HEK293 (cell line): ENCODE results near the gene KIFAP3.

ENCODE experiments used
- CTCF ChIA-PET: fragments of 350-600 bp; formaldehyde crosslinking; extraction: SDS; loops from one replicate; lab custom pipeline; 2021; ENCODE audit warnings: antibody characterized with exemption; lab: Yijun Ruan, JAX
- POLR2A ChIA-PET: fragments of 300-600 bp; formaldehyde crosslinking; extraction: SDS; loops from one replicate; lab custom pipeline; 2020; ENCODE audit warnings: antibody characterized with exemption, inconsistent platforms; lab: Yijun Ruan, JAX
- H3K27ac ChIP-seq: fragments of 200-500 bp; sonication (Bioruptor generic); 2 replicates; pipeline ENCODE4 v1.5.1; 2014; ENCODE audit warnings: low read depth, low read length, control low read depth, inconsistent platforms; ENCODE audit errors: extremely low read depth
- H3K36me3 ChIP-seq, 2 experiments: fragments of 200-500 bp in 1 of 2; sonication (Bioruptor generic) in 1 of 2; 1 replicate in 1 of 2; 2 replicates in 1 of 2; pipeline ENCODE4 v1.5.1; 2014 to 2017; ENCODE audit warnings: inconsistent platforms in 2 of 2, low read length in 2 of 2; ENCODE audit not compliant: control insufficient read depth in 2 of 2, insufficient read depth in 1 of 2
- H3K4me1 ChIP-seq: fragments of 200-500 bp; sonication (Bioruptor generic); 2 replicates; pipeline ENCODE4 v1.5.1; 2014; ENCODE audit warnings: mild to moderate bottlenecking, low read length, inconsistent platforms; ENCODE audit not compliant: control insufficient read depth, insufficient read depth
- H3K4me3 ChIP-seq: 2 replicates; pipeline ENCODE4 v1.5.1; 2011; ENCODE audit warnings: low read depth, mild to moderate bottlenecking, control low read depth, low read length, moderate library complexity
- H3K9me3 ChIP-seq: fragments of 200-500 bp; sonication (Bioruptor generic); 2 replicates; pipeline ENCODE4 v1.5.1; 2014; ENCODE audit warnings: low read depth, low read length, inconsistent platforms; ENCODE audit not compliant: control insufficient read depth, insufficient read depth
- BCL11A ChIP-seq: fragments of 450-650 bp; formaldehyde crosslinking; IDR thresholded peaks from 2 replicates; pipeline ENCODE4 v1.5.1; 2016; ENCODE audit warnings: low read depth, missing biosample characterization, missing genetic modification characterization
- BCL6B ChIP-seq: fragments of 450-650 bp; formaldehyde crosslinking; IDR thresholded peaks from 2 replicates; pipeline ENCODE4 v1.5.1; 2017; ENCODE audit warnings: missing biosample characterization, missing genetic modification characterization
- GFI1B ChIP-seq: fragments of 450-650 bp; formaldehyde crosslinking; IDR thresholded peaks from 2 replicates; pipeline ENCODE4 v1.5.1; 2016; ENCODE audit warnings: missing biosample characterization, missing genetic modification characterization
- KLF9 ChIP-seq: fragments of 450-650 bp; formaldehyde crosslinking; IDR thresholded peaks from 2 replicates; pipeline ENCODE4 v1.5.1; 2016; ENCODE audit warnings: missing biosample characterization, missing genetic modification characterization, low read depth
- SP3 ChIP-seq: fragments of 450-650 bp; formaldehyde crosslinking; IDR thresholded peaks from 2 replicates; pipeline ENCODE4 v1.5.1; 2016; ENCODE audit warnings: missing biosample characterization, missing genetic modification characterization
- ZBTB17 ChIP-seq: fragments of 450-650 bp; formaldehyde crosslinking; IDR thresholded peaks from 2 replicates; pipeline ENCODE4 v1.5.1; 2016; ENCODE audit warnings: missing biosample characterization, missing genetic modification characterization
- ZBTB7A ChIP-seq: fragments of 450-650 bp; formaldehyde crosslinking; IDR thresholded peaks from 2 replicates; pipeline ENCODE4 v1.5.1; 2016; ENCODE audit warnings: low read depth, missing biosample characterization, missing genetic modification characterization
- ZNF239 ChIP-seq: fragments of 450-650 bp; formaldehyde crosslinking; IDR thresholded peaks from 2 replicates; pipeline ENCODE4 v1.5.1; 2016; ENCODE audit warnings: missing biosample characterization, missing genetic modification characterization
- ZNF449 ChIP-seq: fragments of 450-650 bp; formaldehyde crosslinking; IDR thresholded peaks from 2 replicates; pipeline ENCODE4 v1.5.1; 2017; ENCODE audit warnings: missing biosample characterization, mild to moderate bottlenecking, missing genetic modification characterization, moderate library complexity
- ZNF510 ChIP-seq: fragments of 450-650 bp; formaldehyde crosslinking; IDR thresholded peaks from 2 replicates; pipeline ENCODE4 v1.5.1; 2018; ENCODE audit warnings: mild to moderate bottlenecking, missing genetic modification characterization, missing biosample characterization; ENCODE audit not compliant: insufficient replicate concordance
- ZNF548 ChIP-seq: fragments of 450-650 bp; formaldehyde crosslinking; IDR thresholded peaks from 2 replicates; pipeline ENCODE4 v1.5.1; 2016; ENCODE audit warnings: missing biosample characterization, missing genetic modification characterization
- ZNF555 ChIP-seq: fragments of 450-650 bp; formaldehyde crosslinking; conservative IDR thresholded peaks from 2 replicates; pipeline ENCODE4 v1.5.1; 2017; ENCODE audit warnings: missing biosample characterization, mild to moderate bottlenecking, missing genetic modification characterization, inconsistent platforms
- ZNF561 ChIP-seq: fragments of 450-650 bp; IDR thresholded peaks from 2 replicates; pipeline ENCODE4 v1.5.1; 2018; ENCODE audit warnings: missing biosample characterization, missing genetic modification characterization, borderline replicate concordance
- ZNF600 ChIP-seq: fragments of 450-650 bp; formaldehyde crosslinking; IDR thresholded peaks from 2 replicates; pipeline ENCODE4 v1.5.1; 2016; ENCODE audit warnings: missing biosample characterization, missing genetic modification characterization
- ZNF670 ChIP-seq: fragments of 450-650 bp; formaldehyde crosslinking; IDR thresholded peaks from 2 replicates; pipeline ENCODE4 v1.5.1; 2016; ENCODE audit warnings: missing biosample characterization, missing genetic modification characterization, low read depth
- ZNF701 ChIP-seq: fragments of 450-650 bp; formaldehyde crosslinking; IDR thresholded peaks from 2 replicates; pipeline ENCODE4 v1.5.1; 2016; ENCODE audit warnings: missing biosample characterization, missing genetic modification characterization
- ZNF777 ChIP-seq: fragments of 450-650 bp; formaldehyde crosslinking; IDR thresholded peaks from 2 replicates; pipeline ENCODE4 v1.5.1; 2017; ENCODE audit warnings: missing biosample characterization, missing genetic modification characterization, borderline replicate concordance
- ZSCAN16 ChIP-seq: fragments of 450-650 bp; formaldehyde crosslinking; IDR thresholded peaks from 2 replicates; pipeline ENCODE4 v1.5.1; 2016; ENCODE audit warnings: missing biosample characterization, missing genetic modification characterization
- TF ChIP-seq, protein P1 (sequence below): fragments of 450-650 bp; formaldehyde crosslinking; IDR thresholded peaks from 2 replicates; pipeline ENCODE4 v1.5.1; 2016; ENCODE audit warnings: missing biosample characterization, missing genetic modification characterization
- TF ChIP-seq, protein P2 (sequence below): fragments of 450-650 bp; formaldehyde crosslinking; IDR thresholded peaks from 2 replicates; pipeline ENCODE4 v1.5.1; 2016; ENCODE audit warnings: missing biosample characterization, missing genetic modification characterization

The KIFAP3 gene

GRCh38 chr1:169959686-169960085, 114.8 kb downstream of the KIFAP3 start:
- POLR2A ChIA-PET = no interaction called here
- H3K4me1 ChIP-seq = no peaks in the 10 kb centered on the region
- CTCF ChIA-PET = no interaction called here
- H3K9me3 ChIP-seq = no peaks in the 10 kb centered on the region
- no peaks in the 10 kb centered on the region for H3K36me3 ChIP-seq
- no peak for TF ChIP-seq ZBTB7A (tag by site-specific recombination)
- TF ChIP-seq ZSCAN16 (tag by site-specific recombination) = no peak
- TF ChIP-seq ZNF670 (tag by site-specific recombination) = no peak
- TF ChIP-seq ZBTB17 (tag by site-specific recombination) = no peak
- TF ChIP-seq ZNF548 = no peak
- TF ChIP-seq GFI1B (tag by site-specific recombination) = no peak
- TF ChIP-seq BCL11A (tag by site-specific recombination) = no peak
- no peak for TF ChIP-seq ZNF701 (tag by site-specific recombination)
- no peak for TF ChIP-seq BCL6B
- TF ChIP-seq ZNF561 (tag by site-specific recombination) = no peak
- no peak for TF ChIP-seq KLF9 (tag by site-specific recombination)
- TF ChIP-seq ZNF449 (tag by site-specific recombination) = no peak
- TF ChIP-seq ZNF600 (tag by site-specific recombination) = no peak
- no peak for TF ChIP-seq ZNF777 (tag by site-specific recombination)
- no peak for TF ChIP-seq ZNF239 (tag by site-specific recombination)
- TF ChIP-seq SP3 (tag by site-specific recombination) = no peak
- TF ChIP-seq ZNF555 (tag by site-specific recombination) = no peak
- TF ChIP-seq, protein P1, sequence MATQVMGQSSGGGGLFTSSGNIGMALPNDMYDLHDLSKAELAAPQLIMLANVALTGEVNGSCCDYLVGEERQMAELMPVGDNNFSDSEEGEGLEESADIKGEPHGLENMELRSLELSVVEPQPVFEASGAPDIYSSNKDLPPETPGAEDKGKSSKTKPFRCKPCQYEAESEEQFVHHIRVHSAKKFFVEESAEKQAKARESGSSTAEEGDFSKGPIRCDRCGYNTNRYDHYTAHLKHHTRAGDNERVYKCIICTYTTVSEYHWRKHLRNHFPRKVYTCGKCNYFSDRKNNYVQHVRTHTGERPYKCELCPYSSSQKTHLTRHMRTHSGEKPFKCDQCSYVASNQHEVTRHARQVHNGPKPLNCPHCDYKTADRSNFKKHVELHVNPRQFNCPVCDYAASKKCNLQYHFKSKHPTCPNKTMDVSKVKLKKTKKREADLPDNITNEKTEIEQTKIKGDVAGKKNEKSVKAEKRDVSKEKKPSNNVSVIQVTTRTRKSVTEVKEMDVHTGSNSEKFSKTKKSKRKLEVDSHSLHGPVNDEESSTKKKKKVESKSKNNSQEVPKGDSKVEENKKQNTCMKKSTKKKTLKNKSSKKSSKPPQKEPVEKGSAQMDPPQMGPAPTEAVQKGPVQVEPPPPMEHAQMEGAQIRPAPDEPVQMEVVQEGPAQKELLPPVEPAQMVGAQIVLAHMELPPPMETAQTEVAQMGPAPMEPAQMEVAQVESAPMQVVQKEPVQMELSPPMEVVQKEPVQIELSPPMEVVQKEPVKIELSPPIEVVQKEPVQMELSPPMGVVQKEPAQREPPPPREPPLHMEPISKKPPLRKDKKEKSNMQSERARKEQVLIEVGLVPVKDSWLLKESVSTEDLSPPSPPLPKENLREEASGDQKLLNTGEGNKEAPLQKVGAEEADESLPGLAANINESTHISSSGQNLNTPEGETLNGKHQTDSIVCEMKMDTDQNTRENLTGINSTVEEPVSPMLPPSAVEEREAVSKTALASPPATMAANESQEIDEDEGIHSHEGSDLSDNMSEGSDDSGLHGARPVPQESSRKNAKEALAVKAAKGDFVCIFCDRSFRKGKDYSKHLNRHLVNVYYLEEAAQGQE (tag by site-specific recombination) = no peak
- TF ChIP-seq, protein P2, sequence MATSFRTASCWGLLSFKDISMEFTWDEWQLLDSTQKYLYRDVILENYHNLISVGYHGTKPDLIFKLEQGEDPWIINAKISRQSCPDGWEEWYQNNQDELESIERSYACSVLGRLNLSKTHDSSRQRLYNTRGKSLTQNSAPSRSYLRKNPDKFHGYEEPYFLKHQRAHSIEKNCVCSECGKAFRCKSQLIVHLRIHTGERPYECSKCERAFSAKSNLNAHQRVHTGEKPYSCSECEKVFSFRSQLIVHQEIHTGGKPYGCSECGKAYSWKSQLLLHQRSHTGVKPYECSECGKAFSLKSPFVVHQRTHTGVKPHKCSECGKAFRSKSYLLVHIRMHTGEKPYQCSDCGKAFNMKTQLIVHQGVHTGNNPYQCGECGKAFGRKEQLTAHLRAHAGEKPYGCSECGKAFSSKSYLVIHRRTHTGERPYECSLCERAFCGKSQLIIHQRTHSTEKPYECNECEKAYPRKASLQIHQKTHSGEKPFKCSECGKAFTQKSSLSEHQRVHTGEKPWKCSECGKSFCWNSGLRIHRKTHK (tag by site-specific recombination) = no peak
- TF ChIP-seq ZNF510 = no peak
- no peak overlapping the region for H3K27ac ChIP-seq
- H3K4me3 ChIP-seq = no peak overlapping the region
